B cell (primary cell): ENCODE measurements around the gene NEMP2.

Experiments
- CTCF ChIP-seq: fragments of 200-600 bp; IDR thresholded peaks from one replicate; pipeline ENCODE4 v1.8.0; 2022; ENCODE audit warnings: antibody characterized with exemption, mild to moderate bottlenecking
- EZH2 ChIP-seq: IDR thresholded peaks from 2 replicates; pipeline ENCODE4 v1.6.1; 2012; ENCODE audit warnings: borderline replicate concordance, low read depth, mild to moderate bottlenecking, moderate library complexity, low read length; ENCODE audit not compliant: insufficient read depth, poor library complexity, severe bottlenecking

DNA sequence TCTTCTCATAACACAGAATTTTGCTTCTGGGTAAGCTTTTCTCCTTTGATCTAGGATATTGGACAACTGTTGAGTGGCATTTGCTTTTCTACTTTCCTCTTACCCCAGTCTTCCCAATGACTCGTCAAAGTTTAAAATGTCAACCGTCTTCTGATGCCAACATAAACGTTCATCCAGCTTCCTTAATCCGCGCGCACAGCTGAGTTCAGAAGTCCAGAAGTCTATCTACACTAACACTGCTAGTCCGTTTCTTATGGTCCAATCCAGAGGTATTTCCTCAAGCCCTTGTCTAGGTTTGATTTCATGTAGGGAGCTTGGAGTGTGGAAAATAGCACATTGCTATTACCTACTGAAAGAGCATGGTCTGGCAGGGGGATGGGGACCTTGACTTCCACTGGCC, 77.7 kb downstream of the NEMP2 start:
- TF ChIP-seq CTCF (no peak), EZH2 (no peak)
